ENCODE measurements around the gene VMA21.

- TF ChIP-seq CTCF (IDR thresholded peaks at IDR 0.05; ENCODE audit: insufficient read depth, low read length, poor library complexity, severe bottlenecking) (peak; percentile 40), EZH2phosphoT487 (conservative IDR thresholded peaks at IDR 0.05; ENCODE audit: low read length) (no peak)
Measured at GRCh38 chrX:151359931-151360871, 36.8 kb upstream of the VMA21 start.
